GM18870 (cell line): ENCODE data around the gene GPR180.

ENCODE experiments used
- ATAC-seq: cut with Tn5 transposase; IDR thresholded peaks from one replicate; pipeline ENCODE4 v1.9.1; 2021; ENCODE audit warnings: moderate library complexity; ENCODE audit not compliant: unreplicated experiment

The GPR180 gene

GRCh38 chr13:94640721-94641120, 39.1 kb downstream of the GPR180 start:
- no peak for ATAC-seq

GRCh38 chr13:94641409-94641941, 39.8 kb downstream of the GPR180 start:
- ATAC-seq, result no peak

- peak; percentile 76 for ATAC-seq
Measured at GRCh38 chr13:94646904-94647303, 45.2 kb downstream of the GPR180 start.

GRCh38 chr13:94656176-94656575, 54.5 kb downstream of the GPR180 start:
- no peak for ATAC-seq

- ATAC-seq, result peak; percentile 98
Measured at GRCh38 chr13:94656766-94657165, 55.1 kb downstream of the GPR180 start.

- peak; percentile 32 for ATAC-seq
Measured at GRCh38 chr13:94657167-94657566, 55.5 kb downstream of the GPR180 start.

- ATAC-seq, result no peak
Measured at GRCh38 chr13:94658926-94659597, 57.4 kb downstream of the GPR180 start.

- ATAC-seq, result no peak
Measured at GRCh38 chr13:94659598-94659946, 57.9 kb downstream of the GPR180 start.

GRCh38 chr13:94660695-94661326, 59.2 kb downstream of the GPR180 start:
- ATAC-seq, result no peak

GRCh38 chr13:94661406-94661805, 59.7 kb downstream of the GPR180 start:
- no peak for ATAC-seq

- ATAC-seq, result no peak
Measured at GRCh38 chr13:94662274-94662945, 60.8 kb downstream of the GPR180 start.

GRCh38 chr13:94664889-94665288, 63.2 kb downstream of the GPR180 start:
- no peak for ATAC-seq

GRCh38 chr13:94666065-94666464, 64.4 kb downstream of the GPR180 start:
- no peak for ATAC-seq

- no peak for ATAC-seq
Measured at GRCh38 chr13:94667190-94667589, 65.5 kb downstream of the GPR180 start.

- no peak for ATAC-seq
Measured at GRCh38 chr13:94672400-94672799, 70.7 kb downstream of the GPR180 start.

- no peak for ATAC-seq
Measured at GRCh38 chr13:94673851-94674250, 72.2 kb downstream of the GPR180 start.

GRCh38 chr13:94674609-94675348, 73.1 kb downstream of the GPR180 start:
- ATAC-seq, result peak; percentile 68

- ATAC-seq, result no peak
Measured at GRCh38 chr13:94677799-94678198, 76.1 kb downstream of the GPR180 start.

- no peak for ATAC-seq
Measured at GRCh38 chr13:94678845-94679244, 77.2 kb downstream of the GPR180 start.

- no peak for ATAC-seq
Measured at GRCh38 chr13:94679614-94680013, 78.0 kb downstream of the GPR180 start.

- no peak for ATAC-seq
Measured at GRCh38 chr13:94682229-94682628, 80.6 kb downstream of the GPR180 start.
